Measurements from ENCODE around the gene ATR. TPM values are rescaled to one million over a fixed set of nuclear protein-coding genes. Genes with fewer than 3 reads are reported as not detected.
"Not testable (repeated sequence)": the region's sequence is repeated elsewhere in the genome, so short reads cannot be mapped to it uniquely, and the experiment has no call there.

The ATR gene
- total RNA-seq, 4 donors from 2014 or later, result 8.9 to 21.9 (median 10.0) TPM

DNA sequence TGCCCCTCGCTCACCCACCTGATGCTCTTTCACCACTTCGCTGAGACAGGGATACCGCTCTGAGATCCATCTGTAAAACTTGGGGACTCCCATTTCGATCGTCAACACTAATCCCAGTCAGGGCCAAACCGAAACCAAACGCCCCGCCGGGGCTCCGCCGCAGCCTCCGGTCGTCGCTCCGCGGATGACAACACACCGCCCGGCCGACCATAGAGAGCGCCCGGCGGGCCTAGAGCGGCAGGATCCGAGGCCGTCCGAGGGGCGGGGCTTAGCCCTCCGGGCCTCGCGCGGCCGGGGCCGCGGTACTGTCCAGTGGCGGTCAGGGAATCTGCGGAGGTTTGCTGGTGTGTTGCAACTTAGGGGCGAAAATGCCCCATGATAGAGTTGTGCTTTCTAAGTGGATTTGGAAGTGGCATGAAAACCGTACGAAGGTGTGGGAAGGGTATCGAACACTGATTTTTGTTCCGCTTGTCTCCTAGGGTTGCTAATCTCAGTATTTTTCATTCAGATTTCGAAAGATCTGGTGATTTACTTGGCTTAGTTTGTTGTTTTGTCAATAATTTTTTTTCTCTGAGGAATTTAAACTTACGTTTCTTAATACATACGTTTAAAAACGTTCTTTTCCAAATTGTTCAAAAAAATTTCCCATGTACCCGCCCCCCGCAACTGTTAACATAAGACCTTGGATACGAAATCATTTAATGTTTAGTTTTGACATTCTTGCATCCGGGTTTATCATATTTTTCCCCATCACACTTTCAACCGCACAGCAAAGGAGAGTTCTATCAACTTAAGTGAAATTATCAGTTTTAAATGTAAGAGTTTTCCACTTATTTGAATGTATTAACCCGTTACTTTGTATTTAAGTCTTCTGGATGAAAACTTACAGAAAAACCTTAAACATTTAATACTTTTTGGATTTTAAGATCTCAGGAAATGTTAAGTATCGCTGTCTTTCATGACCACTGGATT lies 130.4 kb downstream of the ATR start, which contains the start of gene XRN1:
Gene XRN1 (minus strand): TSS at position 186 of the 972 bp plus-strand sequence. CDS start 93 bp downstream, at position 93.
- peaks cover 28 to 34% of the 10 kb centered on the region in 2 donors for H3K4me1 ChIP-seq
- in situ Hi-C loops (cut with MboI; ENCODE audit: low sequenced_read_pairs in 4 of 4), result loop anchor here in 1 of 4 donors (25.0 kb wide), 1 partner anchor 564 kb away; the partner anchor contains the start of gene U2SURP
- peak within 1 kb of the TSS; percentile 91 to 98 (median 94) for H3K4me3 ChIP-seq
- no peaks in the 10 kb centered on the region for H3K27me3 ChIP-seq
- no peaks in the 10 kb centered on the region for H3K9me3 ChIP-seq
- H3K36me3 ChIP-seq, result no peaks in the 10 kb centered on the region
- intact Hi-C loops (cut with DNase I; ENCODE audit: low total_unique reads), result loop anchor here (2.0 to 5.0 kb wide), 5 partner anchors 54 to 711 kb away; partner anchors contain the start of genes ATR, GK5, RNF7 and U2SURP
- peak; percentile 86 to 95 for DNase-seq
- TF ChIP-seq, protein P1, sequence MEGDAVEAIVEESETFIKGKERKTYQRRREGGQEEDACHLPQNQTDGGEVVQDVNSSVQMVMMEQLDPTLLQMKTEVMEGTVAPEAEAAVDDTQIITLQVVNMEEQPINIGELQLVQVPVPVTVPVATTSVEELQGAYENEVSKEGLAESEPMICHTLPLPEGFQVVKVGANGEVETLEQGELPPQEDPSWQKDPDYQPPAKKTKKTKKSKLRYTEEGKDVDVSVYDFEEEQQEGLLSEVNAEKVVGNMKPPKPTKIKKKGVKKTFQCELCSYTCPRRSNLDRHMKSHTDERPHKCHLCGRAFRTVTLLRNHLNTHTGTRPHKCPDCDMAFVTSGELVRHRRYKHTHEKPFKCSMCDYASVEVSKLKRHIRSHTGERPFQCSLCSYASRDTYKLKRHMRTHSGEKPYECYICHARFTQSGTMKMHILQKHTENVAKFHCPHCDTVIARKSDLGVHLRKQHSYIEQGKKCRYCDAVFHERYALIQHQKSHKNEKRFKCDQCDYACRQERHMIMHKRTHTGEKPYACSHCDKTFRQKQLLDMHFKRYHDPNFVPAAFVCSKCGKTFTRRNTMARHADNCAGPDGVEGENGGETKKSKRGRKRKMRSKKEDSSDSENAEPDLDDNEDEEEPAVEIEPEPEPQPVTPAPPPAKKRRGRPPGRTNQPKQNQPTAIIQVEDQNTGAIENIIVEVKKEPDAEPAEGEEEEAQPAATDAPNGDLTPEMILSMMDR (IDR thresholded peaks at IDR 0.05 in 4 of 5, conservative IDR thresholded peaks at IDR 0.05 in 1 of 5), result no peak
- peak; percentile 66 to 80 for TF ChIP-seq POLR2A (IDR thresholded peaks at IDR 0.05)
- peak; percentile 92 for ATAC-seq
- H3K27ac ChIP-seq, result peak within 1 kb of the TSS; percentile 96 to 100 (median 99)

- peak; percentile 13 to 27 for DNase-seq
- H3K27ac ChIP-seq, result peak overlapping the region; percentile 96 to 100 (median 99)
- no peaks in the 10 kb centered on the region for H3K9me3 ChIP-seq
- in situ Hi-C loops (cut with MboI; ENCODE audit: low sequenced_read_pairs in 4 of 4), result loop anchor here in 1 of 4 donors (25.0 kb wide), 1 partner anchor 565 kb away; the partner anchor contains the start of gene U2SURP
- peak overlapping the region; percentile 91 to 98 (median 94) for H3K4me3 ChIP-seq
- ATAC-seq, result peak; percentile 75 to 80
- no peaks in the 10 kb centered on the region for H3K27me3 ChIP-seq
- peaks cover 28 to 34% of the 10 kb centered on the region in 2 donors for H3K4me1 ChIP-seq
- no peak for TF ChIP-seq POLR2A (IDR thresholded peaks at IDR 0.05)
- TF ChIP-seq, protein P1 (IDR thresholded peaks at IDR 0.05 in 4 of 5, conservative IDR thresholded peaks at IDR 0.05 in 1 of 5), result no peak
- intact Hi-C loops (cut with DNase I; ENCODE audit: low total_unique reads), result loop anchor here (5.0 kb wide), 4 partner anchors 55 to 710 kb away; partner anchors contain the start of genes GK5, RNF7 and U2SURP
- H3K36me3 ChIP-seq, result no peaks in the 10 kb centered on the region
These were observed 131.2 kb downstream of the ATR start for GRCh38 chr3:142447301-142447851.

DNA sequence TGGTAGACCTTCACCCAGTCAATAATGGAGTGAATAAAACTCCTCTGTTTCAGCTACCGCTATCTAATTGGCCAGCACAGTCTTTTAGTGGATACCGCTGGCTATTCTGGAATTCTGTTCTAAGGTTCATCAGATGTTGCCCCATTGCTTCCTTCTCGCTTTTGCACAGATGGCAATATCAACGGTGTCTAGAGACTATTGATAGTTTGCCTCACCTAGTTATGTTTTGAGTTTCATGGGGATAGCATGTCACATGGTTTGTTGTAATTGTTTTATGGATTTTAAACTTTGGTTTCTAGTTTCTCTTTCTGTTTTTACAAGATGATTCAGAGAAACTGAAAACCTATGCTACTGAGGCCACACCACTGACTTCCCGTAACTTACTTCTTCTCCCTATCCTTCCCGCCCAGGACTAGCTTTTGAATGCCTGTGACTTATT lies 132.7 kb downstream of the ATR start:
- peaks cover 28 to 34% of the 10 kb centered on the region in 2 donors for H3K4me1 ChIP-seq
- intact Hi-C loops (cut with DNase I; ENCODE audit: low total_unique reads), result loop anchor here (5.0 kb wide), 4 partner anchors 56 to 709 kb away; partner anchors contain the start of genes GK5, RNF7 and U2SURP

GRCh38 chr3:142444343-142444742 lies 134.2 kb downstream of the ATR start:
- no peak for ATAC-seq
- Histone ChIP-seq H3K4me1 (peaks cover 28 to 34% of the 10 kb centered on the region in 2 donors), H3K4me3 (no peak overlapping the region), H3K27ac (no peak overlapping the region), H3K27me3 (no peaks in the 10 kb centered on the region), H3K9me3 (no peaks in the 10 kb centered on the region), H3K36me3 (no peaks in the 10 kb centered on the region)
- intact Hi-C loops (cut with DNase I; ENCODE audit: low total_unique reads), result no loop called here
- in situ Hi-C loops (cut with MboI; ENCODE audit: low sequenced_read_pairs in 4 of 4), result loop anchor here in 1 of 4 donors (25.0 kb wide), 1 partner anchor 568 kb away; the partner anchor contains the start of gene U2SURP
- no peak for DNase-seq
- TF ChIP-seq, protein P1 (IDR thresholded peaks at IDR 0.05 in 4 of 5, conservative IDR thresholded peaks at IDR 0.05 in 1 of 5), result no peak
- TF ChIP-seq POLR2A (IDR thresholded peaks at IDR 0.05), result no peak

More for the DNA sequence above, 132.7 kb downstream of the ATR start:
- TF ChIP-seq, protein P1 (IDR thresholded peaks at IDR 0.05 in 4 of 5, conservative IDR thresholded peaks at IDR 0.05 in 1 of 5), result no peak
- TF ChIP-seq POLR2A (IDR thresholded peaks at IDR 0.05), result no peak
- Histone ChIP-seq H3K36me3 (no peaks in the 10 kb centered on the region), H3K27ac (peak overlapping the region in 3 of 4 donors; percentile 99 to 100 (median 99)), H3K4me3 (peak overlapping the region in 3 of 4 donors; percentile 94 to 98 (median 94)), H3K27me3 (no peaks in the 10 kb centered on the region), H3K9me3 (no peaks in the 10 kb centered on the region)
- ATAC-seq, result no peak
- in situ Hi-C loops (cut with MboI; ENCODE audit: low sequenced_read_pairs in 4 of 4), result loop anchor here in 1 of 4 donors (25.0 kb wide), 1 partner anchor 566 kb away; the partner anchor contains the start of gene U2SURP
- no peak for DNase-seq

GRCh38 chr3:142443060-142443459 lies 135.5 kb downstream of the ATR start:
- in situ Hi-C loops (cut with MboI; ENCODE audit: low sequenced_read_pairs in 4 of 4), result loop anchor here in 1 of 4 donors (25.0 kb wide), 1 partner anchor 569 kb away; the partner anchor contains the start of gene U2SURP
- H3K4me3 ChIP-seq; H3K9me3 ChIP-seq; DNase-seq; H3K27ac ChIP-seq; H3K27me3 ChIP-seq; intact Hi-C loops (cut with DNase I; ENCODE audit: low total_unique reads); ATAC-seq; H3K36me3 ChIP-seq: not testable (repeated sequence)
- H3K4me1 ChIP-seq, result peaks cover 22 to 27% of the 10 kb centered on the region in 2 donors

GRCh38 chr3:142439499-142440220 lies 138.9 kb downstream of the ATR start:
- H3K9me3 ChIP-seq; H3K4me3 ChIP-seq; H3K36me3 ChIP-seq; DNase-seq; H3K4me1 ChIP-seq; intact Hi-C loops (cut with DNase I; ENCODE audit: low total_unique reads); H3K27me3 ChIP-seq; H3K27ac ChIP-seq; ATAC-seq: not testable (repeated sequence)
- in situ Hi-C loops (cut with MboI; ENCODE audit: low sequenced_read_pairs in 4 of 4), result loop anchor here in 1 of 4 donors (25.0 kb wide), 1 partner anchor 573 kb away; the partner anchor contains the start of gene U2SURP
